Ectodermal cell (in vitro differentiated cells): Measurements from ENCODE around the gene LACC1.

Experiments
- H3K27ac ChIP-seq: 2 replicates; pipeline ENCODE4 v1.7.0; 2013; ENCODE audit warnings: mild to moderate bottlenecking, low read depth, low read length; ENCODE audit not compliant: insufficient read depth, poor library complexity, severe bottlenecking
- H3K27me3 ChIP-seq: 2 replicates; pipeline ENCODE4 v1.7.0; 2013; ENCODE audit warnings: mild to moderate bottlenecking, low read length; ENCODE audit not compliant: insufficient read depth, control insufficient read depth, poor library complexity, severe bottlenecking
- H3K36me3 ChIP-seq: one replicate; pipeline ENCODE4 v1.7.0; 2013; ENCODE audit warnings: low read length; ENCODE audit not compliant: control insufficient read depth, insufficient read depth
- H3K4me1 ChIP-seq: one replicate; pipeline ENCODE4 v1.7.0; 2013; ENCODE audit warnings: low read length; ENCODE audit not compliant: control insufficient read depth, insufficient read depth
- H3K4me3 ChIP-seq: 2 replicates; pipeline ENCODE4 v1.7.0; 2013; ENCODE audit warnings: low read depth, low read length, control low read depth; ENCODE audit not compliant: insufficient read depth
- H3K9me3 ChIP-seq: 2 replicates; pipeline ENCODE4 v1.7.0; 2013; ENCODE audit warnings: mild to moderate bottlenecking, low read length, moderate library complexity; ENCODE audit not compliant: control insufficient read depth
- WGBS, 2 experiments: methylation state at CpG; one replicate each; pipeline ENCODE4 v1.1.7; 2013; ENCODE audit warnings: missing lambda C conversion rate in 2 of 2; 5-methylcytosine and 5-hydroxymethylcytosine counted together

LACC1 gene

DNA sequence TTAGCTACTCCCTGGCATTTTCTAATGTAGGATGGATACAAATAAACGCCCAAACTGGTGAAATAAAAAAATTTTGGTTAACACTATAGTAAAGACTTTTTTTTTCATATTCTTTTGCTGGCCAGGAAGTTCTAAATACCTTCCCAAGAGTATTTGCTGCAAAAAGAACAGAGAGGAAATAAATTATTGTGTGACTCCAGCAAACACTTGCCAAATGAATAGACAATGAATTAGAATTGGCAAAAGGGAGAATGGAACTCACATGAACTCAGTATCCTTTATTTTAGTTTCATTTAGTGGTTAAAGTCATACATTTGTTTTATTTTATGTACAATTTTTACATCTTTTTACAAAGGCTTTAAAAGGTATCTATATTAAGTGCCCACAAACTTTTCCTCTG lies 58.1 kb downstream of the LACC1 start:
- Histone ChIP-seq H3K36me3 (no peaks in the 10 kb centered on the region), H3K27me3 (no peaks in the 10 kb centered on the region), H3K9me3 (no peaks in the 10 kb centered on the region), H3K4me3 (no peak overlapping the region), H3K4me1 (no peaks in the 10 kb centered on the region), H3K27ac (no peak overlapping the region)
- 100% methylated on average over 1 of the region's 1 CpG; no CpG with 5 or more reads in 1 of the 2 experiments for WGBS, 2 experiments

DNA sequence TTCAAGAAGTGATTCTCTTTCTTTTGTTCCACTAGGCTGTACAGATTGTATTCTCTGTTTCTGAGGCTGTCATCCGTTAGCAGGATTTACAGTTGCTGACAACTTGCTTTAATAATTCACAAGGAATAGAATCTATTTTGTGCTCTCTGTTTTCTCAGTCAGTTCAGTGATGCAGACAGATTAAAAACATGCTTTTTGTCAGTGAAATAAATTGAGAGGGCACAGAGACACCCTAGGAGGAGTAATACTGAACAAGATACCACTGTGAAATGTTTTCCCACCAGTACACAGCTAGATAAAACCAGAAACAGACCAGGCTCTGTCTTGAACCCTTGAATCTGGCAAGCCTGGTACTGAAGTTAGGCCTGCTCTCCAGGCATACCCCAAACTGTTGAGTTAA lies 58.7 kb downstream of the LACC1 start:
- no peaks in the 10 kb centered on the region for H3K27me3 ChIP-seq
- no peaks in the 10 kb centered on the region for H3K4me1 ChIP-seq
- no peaks in the 10 kb centered on the region for H3K36me3 ChIP-seq
- WGBS, 2 experiments: 86 to 100% methylated on average over 1 of the region's 1 CpG
- no peak overlapping the region for H3K27ac ChIP-seq
- no peaks in the 10 kb centered on the region for H3K9me3 ChIP-seq
- H3K4me3 ChIP-seq: no peak overlapping the region

DNA sequence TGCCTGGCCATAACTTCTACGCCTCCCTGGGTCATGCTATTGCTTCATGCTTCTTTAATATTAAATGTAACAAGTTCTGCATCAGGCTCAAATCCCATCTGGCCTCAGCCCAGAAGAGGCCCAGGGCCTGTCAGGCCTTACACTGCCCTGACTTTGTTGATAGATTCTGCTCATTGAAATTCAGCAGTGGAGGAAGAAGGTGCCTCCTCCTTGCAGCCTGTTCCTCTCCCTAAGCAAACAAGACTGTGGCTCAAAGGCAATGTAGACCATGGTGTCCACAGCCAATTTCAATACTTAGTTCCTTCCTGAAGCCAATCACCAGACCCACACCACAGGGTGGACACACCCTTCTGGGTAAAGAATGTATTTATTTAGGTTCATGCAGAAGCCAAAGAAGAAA lies 59.4 kb downstream of the LACC1 start:
- H3K9me3 ChIP-seq: no peaks in the 10 kb centered on the region
- H3K4me1 ChIP-seq: no peaks in the 10 kb centered on the region
- no peak overlapping the region for H3K4me3 ChIP-seq
- WGBS, 2 experiments: 100% methylated on average over 1 of the region's 1 CpG
- H3K36me3 ChIP-seq: no peaks in the 10 kb centered on the region
- no peaks in the 10 kb centered on the region for H3K27me3 ChIP-seq
- no peak overlapping the region for H3K27ac ChIP-seq

DNA sequence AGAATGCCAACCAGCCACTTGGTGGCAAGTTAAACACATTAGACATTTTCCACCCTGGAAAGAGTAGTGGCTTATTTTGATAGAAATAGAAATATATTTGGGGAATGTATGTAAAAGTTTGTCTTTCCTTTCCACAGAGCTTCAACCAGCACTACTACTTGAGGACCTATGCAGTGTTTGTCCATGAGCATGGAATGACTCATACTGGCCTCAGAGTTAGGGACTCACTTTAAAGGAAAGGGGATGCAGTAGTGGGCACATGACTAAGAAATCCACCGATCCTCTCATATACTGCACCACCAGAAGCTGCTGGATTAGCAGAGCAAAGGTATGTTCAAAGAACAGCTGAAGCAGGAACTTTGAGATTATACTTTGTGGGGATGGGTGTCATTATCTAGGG lies 62.6 kb downstream of the LACC1 start:
- Histone ChIP-seq H3K27ac (no peak overlapping the region), H3K36me3 (no peaks in the 10 kb centered on the region), H3K9me3 (no peaks in the 10 kb centered on the region), H3K27me3 (no peaks in the 10 kb centered on the region), H3K4me3 (no peak overlapping the region), H3K4me1 (no peaks in the 10 kb centered on the region)
- 79% methylated on average over 1 of the region's 1 CpG; no CpG with 5 or more reads in 1 of the 2 experiments for WGBS, 2 experiments
